Measurements from ENCODE around the gene MARVELD3.
A peak's percentile ranks its signal among the peaks of the same experiment; 100 is the strongest.

GRCh38 chr16:71648921-71649320 lies 22.9 kb downstream of the MARVELD3 start:
- TF ChIP-seq CTCF (IDR thresholded peaks at IDR 0.05) (peak; percentile 35), CHD4 (IDR thresholded peaks at IDR 0.05; ENCODE audit: borderline replicate concordance) (no peak), RAD21 (conservative IDR thresholded peaks at IDR 0.05 in 1 of 2, IDR thresholded peaks at IDR 0.05 in 1 of 2) (peak in 1 of 2 experiments; percentile 38; a peak in 1 of 5 replicates), ESRRA (IDR thresholded peaks at IDR 0.05; ENCODE audit: borderline replicate concordance, low read length) (no peak), JUNB (IDR thresholded peaks at IDR 0.05) (no peak), E2F6 (IDR thresholded peaks at IDR 0.05; ENCODE audit: borderline replicate concordance, low read depth) (no peak), SMC3 (IDR thresholded peaks at IDR 0.05) (no peak), POLR2AphosphoS2 (conservative IDR thresholded peaks at IDR 0.05; ENCODE audit: low read length) (no peak), MAZ (IDR thresholded peaks at IDR 0.05; ENCODE audit: borderline replicate concordance, low read depth, low read length) (no peak), RNF2 (IDR thresholded peaks at IDR 0.05; ENCODE audit: borderline replicate concordance, low read depth) (no peak), NR3C1 (IDR thresholded peaks at IDR 0.05) (no peak)

Measured in A549 (cell line).